OCI-LY3 (cell line): ENCODE data around the gene PTDSS2.

ENCODE experiments used
- EZH2phosphoT487 ChIP-seq: fragments of 200-600 bp; shearing (Covaris generic); IDR thresholded peaks from 2 replicates; pipeline ENCODE4 v1.6.1; 2018; ENCODE audit warnings: antibody characterized with exemption, mixed run types, low read depth
- TF ChIP-seq, protein P1 (sequence below): fragments of 200-600, 300-600 bp; sonication (generic); IDR thresholded peaks from 2 replicates; pipeline ENCODE4 v1.5.1; 2014; ENCODE audit warnings: antibody characterized with exemption, low read length, low read depth

DNA sequence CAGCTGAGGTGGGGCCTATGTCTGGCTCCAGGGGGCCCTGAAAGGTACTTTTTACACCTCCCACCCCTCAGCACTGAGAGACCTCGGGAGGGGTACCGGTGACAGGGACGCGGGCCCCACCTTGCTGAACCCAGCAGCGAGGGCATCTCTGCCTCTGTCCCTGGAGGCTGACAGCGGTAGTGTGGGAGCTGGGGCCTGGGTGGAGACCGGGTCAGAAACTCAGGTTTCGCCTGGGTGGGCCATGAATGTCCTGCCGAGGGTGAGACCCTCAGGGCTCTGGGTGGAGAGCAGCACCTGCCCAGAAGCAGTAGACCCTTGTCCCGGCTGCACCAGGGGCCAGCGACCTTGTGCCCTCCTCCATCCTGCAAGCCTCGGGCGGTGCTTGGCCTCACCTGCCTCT lies 22.2 kb downstream of the PTDSS2 start:
- TF ChIP-seq, protein P1, sequence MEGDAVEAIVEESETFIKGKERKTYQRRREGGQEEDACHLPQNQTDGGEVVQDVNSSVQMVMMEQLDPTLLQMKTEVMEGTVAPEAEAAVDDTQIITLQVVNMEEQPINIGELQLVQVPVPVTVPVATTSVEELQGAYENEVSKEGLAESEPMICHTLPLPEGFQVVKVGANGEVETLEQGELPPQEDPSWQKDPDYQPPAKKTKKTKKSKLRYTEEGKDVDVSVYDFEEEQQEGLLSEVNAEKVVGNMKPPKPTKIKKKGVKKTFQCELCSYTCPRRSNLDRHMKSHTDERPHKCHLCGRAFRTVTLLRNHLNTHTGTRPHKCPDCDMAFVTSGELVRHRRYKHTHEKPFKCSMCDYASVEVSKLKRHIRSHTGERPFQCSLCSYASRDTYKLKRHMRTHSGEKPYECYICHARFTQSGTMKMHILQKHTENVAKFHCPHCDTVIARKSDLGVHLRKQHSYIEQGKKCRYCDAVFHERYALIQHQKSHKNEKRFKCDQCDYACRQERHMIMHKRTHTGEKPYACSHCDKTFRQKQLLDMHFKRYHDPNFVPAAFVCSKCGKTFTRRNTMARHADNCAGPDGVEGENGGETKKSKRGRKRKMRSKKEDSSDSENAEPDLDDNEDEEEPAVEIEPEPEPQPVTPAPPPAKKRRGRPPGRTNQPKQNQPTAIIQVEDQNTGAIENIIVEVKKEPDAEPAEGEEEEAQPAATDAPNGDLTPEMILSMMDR = no peak
- no peak for TF ChIP-seq EZH2phosphoT487
